ENCODE data around the gene CDC42BPA.
"Not testable (repeated sequence)": the region's sequence is repeated elsewhere in the genome, so short reads cannot be mapped to it uniquely, and the experiment has no call there.

The CDC42BPA gene

DNA sequence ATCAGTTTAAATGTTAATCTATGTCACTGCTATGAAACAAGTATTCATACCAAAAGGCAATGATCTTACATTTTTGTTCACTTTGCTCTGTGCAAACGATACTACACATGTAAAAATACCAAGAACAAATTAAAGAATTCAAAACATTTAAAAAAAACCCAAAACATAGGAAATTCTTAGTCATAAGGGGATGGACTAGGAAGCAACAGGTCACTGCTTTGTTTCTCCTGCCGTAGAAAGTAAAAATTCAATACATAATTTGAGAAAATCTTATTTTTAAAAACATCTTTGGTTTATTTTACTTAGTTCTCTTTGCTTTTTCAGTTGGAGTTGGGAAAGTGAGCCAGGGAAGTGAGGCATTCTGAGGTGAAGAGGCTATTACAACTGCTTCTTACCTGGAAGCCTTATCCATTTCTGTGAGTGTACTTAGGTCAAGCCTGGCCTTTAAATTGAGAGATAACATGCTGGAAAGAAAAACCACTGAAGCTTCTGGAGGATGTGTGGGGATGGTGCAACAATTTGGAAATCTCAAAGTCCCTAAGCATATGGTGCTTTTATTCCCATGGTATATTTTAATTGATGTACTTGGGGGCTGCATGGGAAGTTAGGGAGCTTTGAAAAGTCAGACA lies 183.5 kb downstream of the CDC42BPA start:
- DNase-seq, result no peak

GRCh38 chr1:227132695-227133094 lies 185.6 kb downstream of the CDC42BPA start:
- DNase-seq, result not testable (repeated sequence)

DNA sequence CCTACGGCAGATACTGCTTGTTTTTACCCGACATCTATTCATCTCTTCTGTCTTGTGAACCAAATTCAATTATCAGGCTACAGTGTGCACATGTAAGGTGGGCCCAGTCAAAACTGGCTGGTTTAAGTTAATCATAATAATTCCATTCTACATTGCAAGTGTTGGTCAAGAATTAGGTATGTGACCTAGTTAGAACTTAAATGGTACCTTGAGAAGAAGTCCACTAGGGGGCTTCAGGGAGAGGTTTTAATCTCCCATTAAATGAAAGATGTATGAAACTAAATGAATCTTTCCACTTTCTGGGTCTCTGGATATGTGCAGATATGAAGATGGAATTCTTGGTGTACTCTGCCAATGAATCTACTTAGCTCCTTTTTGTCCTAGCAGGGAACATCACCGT lies 187.1 kb downstream of the CDC42BPA start:
- DNase-seq, result no peak

GRCh38 chr1:227127891-227128290 lies 190.4 kb downstream of the CDC42BPA start:
- no peak for DNase-seq

DNA sequence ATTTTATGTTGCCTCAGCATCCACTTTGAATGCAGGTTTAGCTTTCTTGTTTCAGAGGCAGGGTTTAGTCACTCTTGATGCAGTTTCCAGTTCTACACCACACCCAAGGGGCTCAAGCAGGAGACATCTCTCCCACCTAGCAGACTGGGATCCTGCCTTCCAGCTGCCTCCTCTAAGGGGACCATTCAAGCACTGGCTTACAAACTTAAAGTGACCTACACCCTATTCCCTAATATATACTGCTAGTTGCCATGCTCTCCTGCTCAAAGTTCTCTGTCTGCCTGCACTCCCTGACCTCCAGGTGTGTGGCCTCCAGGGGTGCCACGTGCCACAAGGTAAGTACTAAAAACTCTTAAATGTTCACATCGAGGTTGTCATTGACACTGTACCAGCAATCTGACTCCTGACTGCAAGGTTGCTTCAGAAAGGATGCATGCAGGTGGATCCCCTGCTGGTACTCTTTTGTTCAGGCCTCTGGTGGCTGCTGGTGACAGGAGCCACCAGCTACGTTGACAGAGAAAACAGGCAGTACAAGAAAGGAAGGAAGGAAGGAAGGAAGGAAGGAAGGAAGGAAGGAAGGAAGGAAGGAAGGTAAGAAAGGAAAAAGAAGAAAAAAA lies 192.3 kb downstream of the CDC42BPA start:
- DNase-seq, result no peak

DNA sequence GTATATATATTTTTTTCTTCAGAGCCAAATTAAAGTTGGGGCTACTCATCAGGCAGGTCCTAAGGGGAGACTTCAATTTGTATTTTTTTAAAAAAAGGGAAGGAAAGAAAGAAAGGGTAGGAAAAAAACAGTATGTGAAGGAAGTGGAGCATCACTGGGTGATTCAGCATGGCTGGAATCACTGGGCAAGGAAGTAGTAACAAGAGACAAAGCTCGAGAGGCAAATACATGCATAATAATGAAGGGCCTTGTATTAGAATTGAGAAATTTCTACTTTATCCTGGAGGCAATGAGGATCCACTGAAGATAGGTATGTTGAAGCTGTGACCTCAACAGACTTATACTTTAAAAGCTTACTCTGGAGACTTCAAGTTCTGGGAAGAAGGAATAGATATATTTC lies 193.8 kb downstream of the CDC42BPA start:
- DNase-seq, result no peak

GRCh38 chr1:227120826-227121225 lies 197.5 kb downstream of the CDC42BPA start:
- no peak for DNase-seq

DNA sequence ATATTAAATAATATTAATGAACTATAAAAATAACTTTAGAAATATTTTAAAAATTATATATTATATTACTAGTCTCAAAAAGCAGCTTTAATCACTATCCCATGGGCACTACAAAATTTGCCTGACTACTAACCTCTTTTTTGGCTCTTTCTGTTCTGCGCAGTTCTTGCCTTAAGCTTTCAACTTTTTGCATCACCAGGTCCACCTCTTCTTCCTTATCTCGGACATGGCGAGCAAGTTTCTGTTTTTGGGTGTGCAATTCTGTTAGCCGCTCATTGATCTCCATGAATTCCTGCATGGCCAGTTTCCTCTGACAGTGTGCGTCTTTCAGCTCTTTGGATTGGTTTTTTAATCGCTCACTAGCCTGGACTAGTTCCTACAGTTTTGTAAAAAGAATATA lies 205.8 kb downstream of the CDC42BPA start:
- DNase-seq, result no peak

DNA sequence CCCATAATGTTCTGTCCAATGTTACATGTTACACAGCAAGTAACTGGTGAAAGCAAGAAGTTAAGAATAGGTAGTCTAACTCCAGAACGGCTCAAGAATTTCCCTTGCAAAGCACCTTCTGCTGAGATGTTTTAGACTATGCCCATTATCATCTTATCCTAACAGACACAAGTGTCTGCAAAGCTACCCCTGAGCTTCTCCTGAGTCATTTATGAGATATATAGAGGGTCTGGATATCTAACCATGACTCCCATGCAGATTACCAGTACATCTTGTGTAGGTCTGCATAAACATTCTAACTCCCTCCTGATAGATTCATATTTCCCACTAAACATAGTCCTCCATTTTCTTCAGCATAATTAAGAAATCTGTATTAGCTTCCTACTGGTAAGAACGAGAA lies 206.5 kb downstream of the CDC42BPA start:
- no peak for DNase-seq

DNA sequence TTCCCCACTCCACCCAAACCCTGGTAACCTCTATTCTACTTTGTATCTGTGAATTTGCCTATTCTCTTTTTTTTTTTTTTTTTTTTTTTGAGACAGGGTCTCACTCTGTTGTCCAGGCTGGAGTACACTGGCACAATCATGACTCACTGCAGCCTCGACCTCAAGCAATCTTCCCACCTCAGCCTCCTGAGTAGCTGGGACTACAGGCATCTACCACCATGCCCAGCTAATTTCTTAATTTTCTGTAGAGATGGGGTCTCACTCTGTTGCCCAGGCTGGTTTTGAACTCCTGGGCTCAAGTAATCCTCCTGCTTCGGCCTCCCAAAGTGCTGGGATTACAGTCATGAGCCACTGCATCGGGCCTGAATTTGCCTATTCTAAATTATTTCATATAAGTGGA lies 213.0 kb downstream of the CDC42BPA start:
- not testable (repeated sequence) for DNase-seq

GRCh38 chr1:227102056-227102455 lies 216.2 kb downstream of the CDC42BPA start:
- no peak for DNase-seq

DNA sequence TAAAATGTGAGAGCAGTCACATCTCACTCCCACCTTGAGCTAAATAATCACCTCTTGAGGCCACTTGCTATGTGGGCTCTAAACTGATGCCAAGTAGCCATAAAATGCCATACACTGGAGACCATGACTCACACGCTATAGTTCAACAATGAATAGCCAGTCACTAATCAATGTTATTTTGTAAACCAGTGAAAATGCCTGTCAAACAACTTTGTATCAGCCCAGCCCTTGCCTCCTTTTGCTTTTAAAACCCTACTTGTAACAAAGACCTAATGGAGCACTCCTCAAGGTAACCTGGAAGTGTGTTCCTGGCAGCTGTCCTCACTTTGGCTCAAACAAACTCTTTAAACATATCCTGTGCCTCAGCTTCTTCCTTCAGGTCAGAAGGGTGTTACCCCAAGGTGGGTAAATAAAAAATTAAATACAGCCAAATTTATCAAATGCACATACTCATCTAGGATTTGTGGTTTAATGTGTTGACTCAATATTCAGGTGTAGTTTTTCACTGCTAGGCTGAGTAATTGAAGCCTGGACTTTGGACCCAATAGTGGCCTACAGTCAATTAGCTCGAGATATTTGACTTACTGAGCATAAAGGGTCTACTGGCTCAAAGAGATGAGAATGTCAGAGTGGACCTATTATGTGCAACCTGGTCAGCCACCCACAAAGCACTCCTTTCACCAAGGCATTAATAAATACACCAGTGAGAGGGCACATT lies 223.9 kb downstream of the CDC42BPA start:
- DNase-seq, result no peak

- DNase-seq, result no peak
Observed at GRCh38 chr1:227093309-227093708, 225.0 kb downstream of the CDC42BPA start.

- DNase-seq, result no peak
Observed at GRCh38 chr1:227092069-227092468, 226.2 kb downstream of the CDC42BPA start.

GRCh38 chr1:227086636-227087035 lies 231.7 kb downstream of the CDC42BPA start:
- no peak for DNase-seq

DNA sequence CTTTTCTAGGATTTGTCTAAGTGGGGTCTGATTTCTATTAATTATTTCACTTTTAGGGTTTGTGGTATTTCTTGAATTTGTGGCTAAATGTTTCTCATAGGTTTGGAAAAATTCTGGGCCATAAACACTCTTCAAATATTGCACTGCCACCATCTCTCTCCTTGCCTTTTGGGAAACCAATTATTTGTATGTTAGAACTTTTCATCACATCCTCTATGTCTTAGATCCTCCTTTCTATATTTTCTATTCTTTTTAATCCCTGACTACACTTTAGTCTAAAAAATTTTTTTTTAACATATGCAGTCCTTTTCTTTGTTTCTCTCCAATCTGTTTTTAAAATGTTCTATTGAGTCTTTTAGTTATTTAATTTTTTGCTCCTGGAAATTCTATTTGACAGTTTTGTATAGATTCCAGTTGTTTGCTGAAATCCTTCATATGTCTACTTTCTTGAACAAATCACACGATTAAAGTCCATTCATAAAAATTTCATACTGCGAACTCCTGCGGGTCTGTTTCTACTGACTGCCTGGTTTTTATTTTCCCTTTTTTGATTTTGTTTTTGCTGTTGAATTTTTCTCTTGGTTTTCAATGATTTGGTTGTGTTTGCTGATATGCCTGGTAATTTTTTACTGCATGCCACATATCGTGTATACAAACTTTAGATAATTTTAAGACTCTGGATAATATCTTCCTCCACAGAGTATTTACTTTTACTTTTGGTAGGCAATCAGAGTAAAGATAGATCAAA lies 235.1 kb downstream of the CDC42BPA start:
- no peak for DNase-seq

DNA sequence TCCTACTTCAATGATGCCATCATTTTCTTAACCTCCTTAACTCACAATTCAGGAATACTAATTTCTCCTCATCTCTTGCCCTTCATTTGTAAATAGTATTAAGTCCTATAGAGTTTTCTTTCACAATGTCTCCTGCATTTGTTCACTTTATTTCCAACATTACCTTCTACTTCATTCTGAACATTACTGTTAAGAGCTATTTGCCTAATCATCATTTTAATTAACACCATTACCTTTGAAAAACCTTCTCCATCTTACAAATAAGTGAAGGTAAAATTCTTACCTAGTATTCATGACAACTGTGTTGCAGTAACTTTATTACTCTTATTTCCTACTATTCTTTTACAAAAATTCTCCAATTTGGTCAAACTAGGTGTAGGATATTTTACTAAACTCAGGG lies 240.5 kb downstream of the CDC42BPA start:
- no peak for DNase-seq

- no peak for DNase-seq
Observed at GRCh38 chr1:227073786-227074185, 244.5 kb downstream of the CDC42BPA start.

DNA sequence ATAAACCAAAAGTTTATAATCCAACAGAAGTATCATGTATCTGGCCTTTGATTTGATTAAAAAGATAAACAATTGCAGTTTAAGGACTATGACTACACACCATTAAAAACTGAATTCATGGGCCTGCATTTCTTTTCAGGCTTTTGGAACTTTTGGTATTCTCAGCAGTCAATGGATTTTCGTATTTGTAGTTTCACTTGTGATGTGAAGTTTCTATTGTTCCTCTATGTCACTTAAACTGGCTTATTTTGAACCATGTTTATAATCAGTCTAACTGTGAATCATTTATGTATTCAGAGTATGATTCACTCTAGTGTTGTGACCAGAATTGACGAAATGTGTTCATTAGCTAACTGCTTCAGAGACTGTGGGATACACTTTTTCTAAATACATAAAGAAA lies 245.3 kb downstream of the CDC42BPA start:
- DNase-seq, result no peak

- DNase-seq, result no peak
Observed at GRCh38 chr1:227071895-227072587, 246.3 kb downstream of the CDC42BPA start.

- DNase-seq, result no peak
Observed at GRCh38 chr1:227070638-227071285, 247.5 kb downstream of the CDC42BPA start.
